GM12878 (cell line): ENCODE measurements around the gene YTHDF2. TPM values are rescaled to one million over a fixed set of nuclear protein-coding genes. Genes with fewer than 3 reads are reported as not detected.

Experiments used
- ATAC-seq: fragments of 200-7000 bp; cut with Tn5 transposase; 3 replicates; pipeline ENCODE4 v1.9.1; 2020; ENCODE audit warnings: mild to moderate bottlenecking, moderate library complexity
- BruUV-seq: library from RNA; stranded (reverse); fragments of 400-500 nt; replicated peaks from 2 replicates; lab custom pipeline; 2021; lab: Mats Ljungman, UMichigan
- CTCF ChIA-PET: fragments of 300-600 bp; sonication (Branson Sonifier 250); formaldehyde crosslinking; extraction: SDS; loops from one replicate; lab custom pipeline; 2021; ENCODE audit warnings: inconsistent platforms; lab: Yijun Ruan, JAX
- POLR2A ChIA-PET: fragments of 350-600 bp; formaldehyde crosslinking; extraction: SDS; loops from one replicate; lab custom pipeline; 2021; ENCODE audit warnings: inconsistent platforms; lab: Charles Lee
- RAD21 ChIA-PET: fragments of 300-600 bp; sonication (Branson Sonifier 250); formaldehyde crosslinking; loops from one replicate; lab custom pipeline; 2023; ENCODE audit warnings: antibody characterized with exemption; ENCODE audit not compliant: unreplicated experiment; lab: Charles Lee
- SMC1A ChIA-PET: fragments of 300-600 bp; sonication (Branson Sonifier 250); formaldehyde crosslinking; loops from one replicate; lab custom pipeline; 2023; ENCODE audit not compliant: unreplicated experiment, uncharacterized antibody; lab: Charles Lee
- DNase-seq: peaks from one replicate; pipeline ENCODE4 v3.0.0-alpha.2; 2011; ENCODE audit warnings: low read depth, low spot score
- FAIRE-seq: peaks from 3 replicates; lab custom pipeline; 2011; peaks lifted over from hg19 to GRCh38; lab: Jason Lieb, UNC
- H2AFZ ChIP-seq: 2 replicates; pipeline ENCODE4 v1.6.0; 2011; ENCODE audit warnings: low read depth, low read length, control low read depth; ENCODE audit not compliant: control insufficient read depth
- H3K27ac ChIP-seq: 2 replicates; pipeline ENCODE4 v1.5.1; 2011; ENCODE audit warnings: control low read depth; ENCODE audit not compliant: control insufficient read depth, insufficient read depth
- H3K27me3 ChIP-seq, 2 experiments: replicated peaks in 1 of 2; 2 replicates each; pipeline versions ENCODE4 v1.6.0 to v1.6.1; 2011; ENCODE audit warnings: low read length in 1 of 2; ENCODE audit not compliant: control insufficient read depth in 2 of 2, insufficient read depth in 2 of 2
- H3K36me3 ChIP-seq, 2 experiments: 2 replicates each; pipeline ENCODE4 v1.5.1; 2011; ENCODE audit warnings: low read length in 1 of 2; ENCODE audit not compliant: control insufficient read depth in 2 of 2, insufficient read depth in 2 of 2
- H3K4me1 ChIP-seq: 2 replicates; pipeline ENCODE4 v1.6.1; 2011; ENCODE audit warnings: mild to moderate bottlenecking, low read length, moderate library complexity, mixed read lengths; ENCODE audit not compliant: control insufficient read depth, insufficient read depth
- H3K4me2 ChIP-seq: 2 replicates; pipeline ENCODE4 v1.6.0; 2011; ENCODE audit warnings: control low read depth; ENCODE audit not compliant: control insufficient read depth, insufficient read depth
- H3K4me3 ChIP-seq: fragments of 200-600 bp; sonication (generic); 2 replicates; pipeline ENCODE4 v1.5.1; 2016
- H3K79me2 ChIP-seq: 2 replicates; pipeline ENCODE4 v1.6.0; 2011; ENCODE audit warnings: low read length; ENCODE audit not compliant: control insufficient read depth, insufficient read depth
- H3K9ac ChIP-seq: 2 replicates; pipeline ENCODE4 v1.8.0; 2011; ENCODE audit warnings: low read length, control low read depth, mixed read lengths; ENCODE audit not compliant: control insufficient read depth, insufficient read depth
- H3K9me3 ChIP-seq: replicated peaks from 3 replicates; pipeline ENCODE4 v1.5.1; 2011; ENCODE audit warnings: mild to moderate bottlenecking, low read length; ENCODE audit not compliant: control insufficient read depth, insufficient read depth
- H4K20me1 ChIP-seq: 2 replicates; pipeline ENCODE4 v1.6.0; 2011; ENCODE audit not compliant: control insufficient read depth, insufficient read depth
- ATF7 ChIP-seq: fragments of 450-650 bp; IDR thresholded peaks from 2 replicates; pipeline ENCODE4 v1.6.1; 2016; ENCODE audit warnings: low read depth, mild to moderate bottlenecking
- BACH1 ChIP-seq: fragments of 450-650 bp; IDR thresholded peaks from 2 replicates; pipeline ENCODE4 v1.6.1; 2017; ENCODE audit warnings: mild to moderate bottlenecking, borderline replicate concordance
- CBFB ChIP-seq: IDR thresholded peaks from 2 replicates; pipeline ENCODE4 v1.6.1; 2016; ENCODE audit warnings: antibody characterized with exemption, low read depth
- CTCF ChIP-seq, 3 experiments: IDR thresholded peaks in 2 of 3; conservative IDR thresholded peaks in 1 of 3; 2 replicates each; pipeline ENCODE4 v1.5.1; 2011; ENCODE audit warnings: low read depth in 3 of 3, low read length in 3 of 3, mild to moderate bottlenecking in 3 of 3, control low read depth in 2 of 3, moderate library complexity in 2 of 3, inconsistent platforms in 1 of 3, mixed read lengths in 1 of 3; ENCODE audit not compliant: control insufficient read depth in 2 of 3, insufficient read depth in 1 of 3; ENCODE audit errors: extremely low read depth in 1 of 3
- HCFC1 ChIP-seq: fragments of 150-350 bp; IDR thresholded peaks from 2 replicates; pipeline ENCODE4 v1.6.1; 2014; ENCODE audit warnings: low read length
- HDAC2 ChIP-seq: fragments of 200-600 bp; sonication (generic); IDR thresholded peaks from 2 replicates; pipeline ENCODE4 v1.6.1; 2017
- MAX ChIP-seq: IDR thresholded peaks from 2 replicates; pipeline ENCODE4 v1.6.1; 2012; ENCODE audit warnings: low read depth, low read length, improper control_type of control experiment
- MEF2A ChIP-seq: IDR thresholded peaks from 2 replicates; pipeline ENCODE4 v1.6.1; 2011; ENCODE audit warnings: low read depth, mild to moderate bottlenecking, low read length, moderate library complexity; ENCODE audit not compliant: insufficient read depth
- NBN ChIP-seq: fragments of 450-650 bp; IDR thresholded peaks from 2 replicates; pipeline ENCODE4 v1.6.1; 2016
- NR2C2 ChIP-seq: IDR thresholded peaks from 2 replicates; pipeline ENCODE4 v1.6.1; 2011; ENCODE audit warnings: borderline replicate concordance, low read depth; ENCODE audit not compliant: control insufficient read depth, insufficient read length
- PAX8 ChIP-seq: fragments of 450-650 bp; IDR thresholded peaks from 2 replicates; pipeline ENCODE4 v1.6.1; 2017; ENCODE audit warnings: mild to moderate bottlenecking, moderate library complexity
- RBBP5 ChIP-seq: fragments of 200-600 bp; sonication (generic); conservative IDR thresholded peaks from 2 replicates; pipeline ENCODE4 v1.6.1; 2016
- RFX5 ChIP-seq: IDR thresholded peaks from 2 replicates; pipeline ENCODE4 v1.6.1; 2011; ENCODE audit warnings: low read depth, low read length, improper control_type of control experiment
- STAT1 ChIP-seq: fragments of 450-650 bp; conservative IDR thresholded peaks from 2 replicates; pipeline ENCODE4 v1.6.1; 2014; ENCODE audit warnings: antibody characterized with exemption, mild to moderate bottlenecking
- TCF3 ChIP-seq: IDR thresholded peaks from 2 replicates; pipeline ENCODE4 v1.6.1; 2012; ENCODE audit warnings: low read depth, mild to moderate bottlenecking, low read length, borderline replicate concordance; ENCODE audit not compliant: insufficient read depth
- ZZZ3 ChIP-seq: IDR thresholded peaks from 2 replicates; pipeline ENCODE4 v1.6.1; 2011; ENCODE audit warnings: low read depth; ENCODE audit not compliant: control insufficient read depth, insufficient read length
- WGBS: methylation state at CpG from one replicate; pipeline ENCODE4 v1.1.6; 2016; ENCODE audit warnings: low lambda C conversion rate; ENCODE audit not compliant: insufficient replicate concordance, insufficient coverage; ENCODE audit errors: missing lambda C conversion rate; 5-methylcytosine and 5-hydroxymethylcytosine counted together
- in situ Hi-C: fragments of 300-500 bp; cut with MboI; formaldehyde crosslinking; loops from 9 replicates; pipeline ENCODE4 v1.14.3; 2018; ENCODE audit warnings: mixed read lengths
- intact Hi-C: fragments of 100-400 bp; cut with micrococcal nuclease; formaldehyde crosslinking; loops from one replicate; pipeline ENCODE4 v1.14.2; 2022; ENCODE audit not compliant: unreplicated experiment
- polyA plus RNA-seq, 11 experiments: library from polyadenylated mRNA; depleted of rRNA in 4 of 11; unstranded in 6 of 11; stranded (reverse) in 5 of 11; fragments of >200 nt; fragmentation: Nextera tagmentation in 4 of 11; fragmentation: Illumina TruSeq in 1 of 11; extraction: Ambion mirVana in 4 of 11; extraction: Trizol in 1 of 11; gene quantifications; 1 replicate in 1 of 11; 2 replicates in 10 of 11; pipeline versions ENCODE4 v1.2.1 to v1.2.3, GENCODE V29; 2011 to 2016; ENCODE audit warnings: inconsistent platforms in 2 of 11, missing spikeins in 2 of 11, low read depth in 1 of 11
- total RNA-seq, 4 experiments: library from RNA; depleted of rRNA in 3 of 4; stranded (reverse); fragments of >200 nt in 3 of 4; fragmentation: Illumina TruSeq in 1 of 4; extraction: Trizol in 1 of 4; gene quantifications; 2 replicates each; pipeline versions ENCODE4 v1.2.1 to v1.2.3, GENCODE V29; 2013 to 2021
- TF ChIP-seq, protein P1 (sequence below): fragments of 450-650 bp; IDR thresholded peaks from 2 replicates; pipeline ENCODE4 v1.6.1; 2018; ENCODE audit warnings: borderline replicate concordance, mild to moderate bottlenecking; ENCODE audit not compliant: partially characterized antibody
- TF ChIP-seq, protein P2 (sequence below): fragments of 450-650 bp; IDR thresholded peaks from 2 replicates; pipeline ENCODE4 v1.6.1; 2018; ENCODE audit warnings: mild to moderate bottlenecking, low read depth, moderate library complexity; ENCODE audit not compliant: partially characterized antibody

Gene YTHDF2
- total and polyA plus RNA-seq, 10 of the 15 experiments (the other 5 are each of a cell fraction or from before 2014, with no cell fraction given), result 42.4 to 121 (median 66.9) TPM

GRCh38 chr1:28770601-28771165 is 33.9 kb downstream of the YTHDF2 start:
- Histone ChIP-seq H3K4me3 (no peak overlapping the region), H3K9me3 (no peaks in the 10 kb centered on the region), H3K27me3 (no peaks in the 10 kb centered on the region), H3K36me3 (peaks cover 0 to 24% of the 10 kb centered on the region in 2 experiments), H3K27ac (no peak overlapping the region), H3K4me2 (no peak overlapping the region), H3K4me1 (no peaks in the 10 kb centered on the region), H4K20me1 (peaks cover 4% of the 10 kb centered on the region; the same call in 1 of the 2 replicates), H2AFZ (no peak overlapping the region), H3K9ac (no peak overlapping the region), H3K79me2 (peaks cover 18% of the 10 kb centered on the region)
- ChIA-PET POLR2A (no interaction called here), RAD21 (interaction anchor here (0.7 kb wide), 1 partner anchor 105 kb away, joined by 3 read pairs; no protein-coding TSS in a partner anchor), CTCF (interaction anchor here (1.1 to 1.3 kb wide), 3 partner anchors 13 to 71 kb away, joined by 3 read pairs; no protein-coding TSS in a partner anchor), SMC1A (no interaction called here)
- WGBS, result 100% methylated on average over 3 of the region's 3 CpGs
- ATAC-seq, result no peak
- no peak for TF ChIP-seq NR2C2
- TF ChIP-seq ZZZ3, result no peak
- no peak for TF ChIP-seq ATF7
- TF ChIP-seq, protein P1, sequence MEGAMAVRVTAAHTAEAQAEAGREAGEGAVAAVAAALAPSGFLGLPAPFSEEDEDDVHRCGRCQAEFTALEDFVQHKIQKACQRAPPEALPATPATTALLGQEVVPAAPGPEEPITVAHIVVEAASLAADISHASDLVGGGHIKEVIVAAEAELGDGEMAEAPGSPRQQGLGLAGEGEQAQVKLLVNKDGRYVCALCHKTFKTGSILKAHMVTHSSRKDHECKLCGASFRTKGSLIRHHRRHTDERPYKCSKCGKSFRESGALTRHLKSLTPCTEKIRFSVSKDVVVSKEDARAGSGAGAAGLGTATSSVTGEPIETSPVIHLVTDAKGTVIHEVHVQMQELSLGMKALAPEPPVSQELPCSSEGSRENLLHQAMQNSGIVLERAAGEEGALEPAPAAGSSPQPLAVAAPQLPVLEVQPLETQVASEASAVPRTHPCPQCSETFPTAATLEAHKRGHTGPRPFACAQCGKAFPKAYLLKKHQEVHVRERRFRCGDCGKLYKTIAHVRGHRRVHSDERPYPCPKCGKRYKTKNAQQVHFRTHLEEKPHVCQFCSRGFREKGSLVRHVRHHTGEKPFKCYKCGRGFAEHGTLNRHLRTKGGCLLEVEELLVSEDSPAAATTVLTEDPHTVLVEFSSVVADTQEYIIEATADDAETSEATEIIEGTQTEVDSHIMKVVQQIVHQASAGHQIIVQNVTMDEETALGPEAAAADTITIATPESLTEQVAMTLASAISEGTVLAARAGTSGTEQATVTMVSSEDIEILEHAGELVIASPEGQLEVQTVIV, result no peak
- TF ChIP-seq RBBP5, result no peak
- TF ChIP-seq CTCF (IDR thresholded peaks at IDR 0.05 in 2 of 3, conservative IDR thresholded peaks at IDR 0.05 in 1 of 3; ENCODE audit: control insufficient read depth in 2 of 3, extremely low read depth in 1 of 3, insufficient read depth in 1 of 3, low read depth in 3 of 3, low read length in 3 of 3), result no peak
- no peak for TF ChIP-seq BACH1
- no peak for TF ChIP-seq NBN
- TF ChIP-seq, protein P2, sequence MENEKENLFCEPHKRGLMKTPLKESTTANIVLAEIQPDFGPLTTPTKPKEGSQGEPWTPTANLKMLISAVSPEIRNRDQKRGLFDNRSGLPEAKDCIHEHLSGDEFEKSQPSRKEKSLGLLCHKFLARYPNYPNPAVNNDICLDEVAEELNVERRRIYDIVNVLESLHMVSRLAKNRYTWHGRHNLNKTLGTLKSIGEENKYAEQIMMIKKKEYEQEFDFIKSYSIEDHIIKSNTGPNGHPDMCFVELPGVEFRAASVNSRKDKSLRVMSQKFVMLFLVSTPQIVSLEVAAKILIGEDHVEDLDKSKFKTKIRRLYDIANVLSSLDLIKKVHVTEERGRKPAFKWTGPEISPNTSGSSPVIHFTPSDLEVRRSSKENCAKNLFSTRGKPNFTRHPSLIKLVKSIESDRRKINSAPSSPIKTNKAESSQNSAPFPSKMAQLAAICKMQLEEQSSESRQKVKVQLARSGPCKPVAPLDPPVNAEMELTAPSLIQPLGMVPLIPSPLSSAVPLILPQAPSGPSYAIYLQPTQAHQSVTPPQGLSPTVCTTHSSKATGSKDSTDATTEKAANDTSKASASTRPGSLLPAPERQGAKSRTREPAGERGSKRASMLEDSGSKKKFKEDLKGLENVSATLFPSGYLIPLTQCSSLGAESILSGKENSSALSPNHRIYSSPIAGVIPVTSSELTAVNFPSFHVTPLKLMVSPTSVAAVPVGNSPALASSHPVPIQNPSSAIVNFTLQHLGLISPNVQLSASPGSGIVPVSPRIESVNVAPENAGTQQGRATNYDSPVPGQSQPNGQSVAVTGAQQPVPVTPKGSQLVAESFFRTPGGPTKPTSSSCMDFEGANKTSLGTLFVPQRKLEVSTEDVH, result no peak
- TF ChIP-seq STAT1, result no peak
- TF ChIP-seq CBFB, result no peak
- no peak for TF ChIP-seq MEF2A
- no peak for TF ChIP-seq PAX8
- no peak for TF ChIP-seq TCF3
- no peak for TF ChIP-seq MAX
- no peak for TF ChIP-seq RFX5
- no peak for TF ChIP-seq HCFC1
- no peak for TF ChIP-seq HDAC2
- no peak for FAIRE-seq
- no peak for DNase-seq
- in situ Hi-C loops, result no loop called here
- intact Hi-C loops, result no loop called here
- BruUV-seq, result no TSS peak
